GM13976 (cell line): Measurements from ENCODE around the gene PA2G4.

Experiments
- DNase-seq: peaks from one replicate; pipeline ENCODE4 v3.0.0; 2012; ENCODE audit warnings: low spot score
- in situ Hi-C: fragments of 300-500 bp; cut with MboI; formaldehyde crosslinking; loops from one replicate; pipeline ENCODE4 v1.12.0; 2022; ENCODE audit warnings: low sequenced_read_pairs, mixed read lengths, inconsistent platforms; ENCODE audit not compliant: unreplicated experiment
- TF ChIP-seq, protein P1 (sequence below): IDR thresholded peaks from 2 replicates; pipeline ENCODE4 v1.5.1; 2012; ENCODE audit warnings: borderline replicate concordance, mild to moderate bottlenecking; ENCODE audit not compliant: insufficient read depth; ENCODE audit errors: extremely low read depth, missing control alignments, control extremely low read depth

The PA2G4 gene

GRCh38 chr12:56160894-56161689, 56.7 kb downstream of the PA2G4 start:
- in situ Hi-C loops: no loop called here
- TF ChIP-seq, protein P1, sequence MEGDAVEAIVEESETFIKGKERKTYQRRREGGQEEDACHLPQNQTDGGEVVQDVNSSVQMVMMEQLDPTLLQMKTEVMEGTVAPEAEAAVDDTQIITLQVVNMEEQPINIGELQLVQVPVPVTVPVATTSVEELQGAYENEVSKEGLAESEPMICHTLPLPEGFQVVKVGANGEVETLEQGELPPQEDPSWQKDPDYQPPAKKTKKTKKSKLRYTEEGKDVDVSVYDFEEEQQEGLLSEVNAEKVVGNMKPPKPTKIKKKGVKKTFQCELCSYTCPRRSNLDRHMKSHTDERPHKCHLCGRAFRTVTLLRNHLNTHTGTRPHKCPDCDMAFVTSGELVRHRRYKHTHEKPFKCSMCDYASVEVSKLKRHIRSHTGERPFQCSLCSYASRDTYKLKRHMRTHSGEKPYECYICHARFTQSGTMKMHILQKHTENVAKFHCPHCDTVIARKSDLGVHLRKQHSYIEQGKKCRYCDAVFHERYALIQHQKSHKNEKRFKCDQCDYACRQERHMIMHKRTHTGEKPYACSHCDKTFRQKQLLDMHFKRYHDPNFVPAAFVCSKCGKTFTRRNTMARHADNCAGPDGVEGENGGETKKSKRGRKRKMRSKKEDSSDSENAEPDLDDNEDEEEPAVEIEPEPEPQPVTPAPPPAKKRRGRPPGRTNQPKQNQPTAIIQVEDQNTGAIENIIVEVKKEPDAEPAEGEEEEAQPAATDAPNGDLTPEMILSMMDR: no peak

GRCh38 chr12:56161690-56162351, 57.5 kb downstream of the PA2G4 start:
- DNase-seq: no peak
- TF ChIP-seq, protein P1: no peak
- in situ Hi-C loops: no loop called here

More at GRCh38 chr12:56160894-56161689, 56.7 kb downstream of the PA2G4 start:
- no peak for DNase-seq

- DNase-seq: no peak
- in situ Hi-C loops: no loop called here
- TF ChIP-seq, protein P1: no peak
Observed at GRCh38 chr12:56162468-56163290, 58.3 kb downstream of the PA2G4 start.
